GM19455 (cell line): ENCODE measurements around the gene ERFE.
"Not testable (repeated sequence)": the region's sequence is repeated elsewhere in the genome, so short reads cannot be mapped to it uniquely, and the experiment has no call there.

Experiments
- ATAC-seq: cut with Tn5 transposase; IDR thresholded peaks from one replicate; pipeline ENCODE4 v1.9.1; 2021; ENCODE audit not compliant: unreplicated experiment

Gene ERFE

GRCh38 chr2:238167344-238167715 is 8.6 kb downstream of the ERFE start:
- no peak for ATAC-seq

GRCh38 chr2:238167761-238168160 is 9.0 kb downstream of the ERFE start:
- no peak for ATAC-seq

GRCh38 chr2:238168196-238169047 is 9.7 kb downstream of the ERFE start:
- no peak for ATAC-seq

- ATAC-seq = no peak
These were observed 10.4 kb downstream of the ERFE start for GRCh38 chr2:238169048-238169707.

GRCh38 chr2:238169708-238170251 is 11.0 kb downstream of the ERFE start:
- no peak for ATAC-seq

GRCh38 chr2:238170386-238171071 is 11.8 kb downstream of the ERFE start:
- ATAC-seq = no peak

GRCh38 chr2:238171072-238171431 is 12.3 kb downstream of the ERFE start:
- ATAC-seq = not testable (repeated sequence)

GRCh38 chr2:238171575-238172187 is 12.9 kb downstream of the ERFE start:
- ATAC-seq = no peak

- ATAC-seq = no peak
These were observed 13.7 kb downstream of the ERFE start for GRCh38 chr2:238172439-238172838.

GRCh38 chr2:238173692-238174091 is 14.9 kb downstream of the ERFE start:
- ATAC-seq = no peak

GRCh38 chr2:238174291-238174690 is 15.5 kb downstream of the ERFE start:
- no peak for ATAC-seq

- ATAC-seq = no peak
These were observed 15.9 kb downstream of the ERFE start for GRCh38 chr2:238174701-238175100.

GRCh38 chr2:238176613-238177012 is 17.8 kb downstream of the ERFE start:
- no peak for ATAC-seq

- ATAC-seq = no peak
These were observed 21.8 kb downstream of the ERFE start for GRCh38 chr2:238180554-238180953.

- ATAC-seq = no peak
These were observed 23.6 kb downstream of the ERFE start for GRCh38 chr2:238182362-238182761.

- ATAC-seq = no peak
These were observed 25.1 kb downstream of the ERFE start for GRCh38 chr2:238183821-238184220.

GRCh38 chr2:238187618-238188548 is 29.1 kb downstream of the ERFE start:
- no peak for ATAC-seq

- ATAC-seq = no peak
These were observed 31.7 kb downstream of the ERFE start for GRCh38 chr2:238190445-238190844.

GRCh38 chr2:238202326-238203093 is 43.7 kb downstream of the ERFE start:
- ATAC-seq = no peak
